NCI-H748 (cell line): ENCODE measurements around the gene CLASP1.
"Not testable (repeated sequence)": the region's sequence is repeated elsewhere in the genome, so short reads cannot be mapped to it uniquely, and the experiment has no call there.

Source experiments
- DNase-seq: peaks from one replicate; lab custom pipeline; 2025; ENCODE audit not compliant: unreplicated experiment; lab: John Stamatoyannopoulos, UW

The CLASP1 gene

GRCh38 chr2:121478358-121478995, 170.8 kb downstream of the CLASP1 start:
- DNase-seq = not testable (repeated sequence)

GRCh38 chr2:121476684-121477083, 172.6 kb downstream of the CLASP1 start:
- DNase-seq = no peak

- no peak for DNase-seq
Observed at GRCh38 chr2:121475811-121476571, 173.3 kb downstream of the CLASP1 start.

- DNase-seq = no peak
Observed at GRCh38 chr2:121473512-121473911, 175.8 kb downstream of the CLASP1 start.

GRCh38 chr2:121472470-121472993, 176.7 kb downstream of the CLASP1 start:
- no peak for DNase-seq

GRCh38 chr2:121471532-121472469, 177.5 kb downstream of the CLASP1 start:
- DNase-seq = no peak

- no peak for DNase-seq
Observed at GRCh38 chr2:121470917-121471316, 178.3 kb downstream of the CLASP1 start.

- DNase-seq = no peak
Observed at GRCh38 chr2:121469356-121469755, 179.9 kb downstream of the CLASP1 start.

GRCh38 chr2:121468936-121469335, 180.3 kb downstream of the CLASP1 start:
- DNase-seq = no peak

- DNase-seq = no peak
Observed at GRCh38 chr2:121459291-121459690, 190.0 kb downstream of the CLASP1 start.

- no peak for DNase-seq
Observed at GRCh38 chr2:121456325-121456724, 192.9 kb downstream of the CLASP1 start.

GRCh38 chr2:121455446-121455845, 193.8 kb downstream of the CLASP1 start:
- no peak for DNase-seq

GRCh38 chr2:121454549-121455090, 194.6 kb downstream of the CLASP1 start:
- no peak for DNase-seq

- no peak for DNase-seq
Observed at GRCh38 chr2:121451398-121451797, 197.9 kb downstream of the CLASP1 start.

GRCh38 chr2:121450301-121450700, 199.0 kb downstream of the CLASP1 start:
- DNase-seq = no peak

- no peak for DNase-seq
Observed at GRCh38 chr2:121446647-121447241, 202.5 kb downstream of the CLASP1 start.

- no peak for DNase-seq
Observed at GRCh38 chr2:121442889-121443288, 206.4 kb downstream of the CLASP1 start.

- not testable (repeated sequence) for DNase-seq
Observed at GRCh38 chr2:121438290-121438689, 211.0 kb downstream of the CLASP1 start.

- no peak for DNase-seq
Observed at GRCh38 chr2:121436918-121437317, 212.3 kb downstream of the CLASP1 start.

- DNase-seq = no peak
Observed at GRCh38 chr2:121435790-121436189, 213.5 kb downstream of the CLASP1 start.

GRCh38 chr2:121431214-121431613, 218.0 kb downstream of the CLASP1 start:
- no peak for DNase-seq
